HCT116 (cell line): Measurements from ENCODE around the gene GCAT.

ENCODE experiments used
- EZH2 ChIP-seq: fragments of 200-600 bp; sonication (generic); IDR thresholded peaks from 2 replicates; pipeline ENCODE4 v1.6.1; 2017; ENCODE audit warnings: antibody characterized with exemption, mixed run types
- EZH2phosphoT487 ChIP-seq: fragments of 200-600 bp; IDR thresholded peaks from 2 replicates; pipeline ENCODE4 v1.6.1; 2018; ENCODE audit warnings: antibody characterized with exemption, borderline replicate concordance
- POLR2A ChIP-seq: IDR thresholded peaks from 2 replicates; pipeline ENCODE4 v1.7.0; 2011; ENCODE audit warnings: borderline replicate concordance; ENCODE audit not compliant: insufficient read depth, insufficient read length; ENCODE audit errors: extremely low read depth
- POLR2AphosphoS5 ChIP-seq: IDR thresholded peaks from 2 replicates; pipeline ENCODE4 v1.6.1; 2011; ENCODE audit warnings: mild to moderate bottlenecking, low read depth, low read length, moderate library complexity
- RAD21 ChIP-seq: IDR thresholded peaks from 2 replicates; pipeline ENCODE4 v1.6.1; 2012; ENCODE audit warnings: low read depth, mild to moderate bottlenecking
- SIN3A ChIP-seq: IDR thresholded peaks from 2 replicates; pipeline ENCODE4 v1.6.1; 2012; ENCODE audit warnings: low read depth
- SP1 ChIP-seq: IDR thresholded peaks from 2 replicates; pipeline ENCODE4 v1.6.1; 2012; ENCODE audit warnings: low read depth
- YY1 ChIP-seq: IDR thresholded peaks from 2 replicates; pipeline ENCODE4 v1.6.1; 2011; ENCODE audit warnings: low read length, low read depth, moderate library complexity, mild to moderate bottlenecking; ENCODE audit not compliant: insufficient replicate concordance; ENCODE audit errors: extremely low read depth
- TF ChIP-seq, protein P1 (sequence below): IDR thresholded peaks from 2 replicates; pipeline ENCODE4 v1.6.1; 2012; ENCODE audit warnings: low read depth
- TF ChIP-seq, protein P2 (sequence below), 3 experiments: fragments of 200-600 bp in 1 of 3; sonication (generic) in 1 of 3; IDR thresholded peaks in 2 of 3; conservative IDR thresholded peaks in 1 of 3; 2 replicates each; pipeline ENCODE4 v1.5.1; 2012 to 2017; ENCODE audit warnings: low read depth in 2 of 3, low read length in 2 of 3, antibody characterized with exemption in 1 of 3, borderline replicate concordance in 1 of 3, control low read depth in 1 of 3, mild to moderate bottlenecking in 1 of 3, mixed read lengths in 1 of 3, mixed run types in 1 of 3, moderate library complexity in 1 of 3; ENCODE audit not compliant: insufficient read depth in 1 of 3
- TF ChIP-seq, protein P3 (sequence below): IDR thresholded peaks from 2 replicates; pipeline ENCODE4 v1.6.1; 2012

DNA sequence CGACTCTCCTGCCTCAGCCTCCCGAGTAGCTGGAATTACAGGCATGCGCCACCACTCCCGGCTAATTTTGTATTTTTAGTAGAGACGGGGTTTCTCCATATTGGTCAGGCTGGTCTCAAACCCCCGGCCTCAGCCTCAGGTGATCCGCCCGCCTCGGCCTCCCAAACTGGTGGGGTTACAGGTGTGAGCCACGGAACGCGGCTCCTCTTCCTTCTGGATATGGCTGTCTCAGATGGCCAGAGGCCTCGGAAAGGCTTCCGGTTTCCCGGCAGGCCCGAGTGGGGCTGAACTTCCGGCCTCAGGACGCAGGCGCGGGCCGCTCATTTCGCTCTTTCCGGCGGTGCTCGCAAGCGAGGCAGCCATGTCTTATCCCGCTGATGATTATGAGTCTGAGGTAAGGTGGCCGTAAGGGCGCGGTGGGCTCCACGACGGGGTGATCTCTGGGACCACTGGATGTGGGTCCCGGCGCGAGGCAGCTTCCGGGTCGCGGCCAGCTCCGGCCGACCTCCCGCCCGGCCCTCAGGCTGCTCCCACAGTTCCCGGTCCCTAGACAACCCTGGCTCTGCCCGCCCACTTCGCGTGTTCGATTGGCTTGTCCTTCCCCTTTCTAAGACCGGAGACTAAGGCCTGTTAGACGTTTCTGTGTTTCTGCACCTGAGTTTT lies 41.5 kb downstream of the GCAT start, which contains the start of gene EIF3L:
- TF ChIP-seq EZH2 (no peak), POLR2A (peak; percentile 65), YY1 (peak; percentile 93), POLR2AphosphoS5 (peak; percentile 96), SP1 (no peak), SIN3A (peak; percentile 72), RAD21 (no peak), EZH2phosphoT487 (no peak)
- TF ChIP-seq, protein P1, sequence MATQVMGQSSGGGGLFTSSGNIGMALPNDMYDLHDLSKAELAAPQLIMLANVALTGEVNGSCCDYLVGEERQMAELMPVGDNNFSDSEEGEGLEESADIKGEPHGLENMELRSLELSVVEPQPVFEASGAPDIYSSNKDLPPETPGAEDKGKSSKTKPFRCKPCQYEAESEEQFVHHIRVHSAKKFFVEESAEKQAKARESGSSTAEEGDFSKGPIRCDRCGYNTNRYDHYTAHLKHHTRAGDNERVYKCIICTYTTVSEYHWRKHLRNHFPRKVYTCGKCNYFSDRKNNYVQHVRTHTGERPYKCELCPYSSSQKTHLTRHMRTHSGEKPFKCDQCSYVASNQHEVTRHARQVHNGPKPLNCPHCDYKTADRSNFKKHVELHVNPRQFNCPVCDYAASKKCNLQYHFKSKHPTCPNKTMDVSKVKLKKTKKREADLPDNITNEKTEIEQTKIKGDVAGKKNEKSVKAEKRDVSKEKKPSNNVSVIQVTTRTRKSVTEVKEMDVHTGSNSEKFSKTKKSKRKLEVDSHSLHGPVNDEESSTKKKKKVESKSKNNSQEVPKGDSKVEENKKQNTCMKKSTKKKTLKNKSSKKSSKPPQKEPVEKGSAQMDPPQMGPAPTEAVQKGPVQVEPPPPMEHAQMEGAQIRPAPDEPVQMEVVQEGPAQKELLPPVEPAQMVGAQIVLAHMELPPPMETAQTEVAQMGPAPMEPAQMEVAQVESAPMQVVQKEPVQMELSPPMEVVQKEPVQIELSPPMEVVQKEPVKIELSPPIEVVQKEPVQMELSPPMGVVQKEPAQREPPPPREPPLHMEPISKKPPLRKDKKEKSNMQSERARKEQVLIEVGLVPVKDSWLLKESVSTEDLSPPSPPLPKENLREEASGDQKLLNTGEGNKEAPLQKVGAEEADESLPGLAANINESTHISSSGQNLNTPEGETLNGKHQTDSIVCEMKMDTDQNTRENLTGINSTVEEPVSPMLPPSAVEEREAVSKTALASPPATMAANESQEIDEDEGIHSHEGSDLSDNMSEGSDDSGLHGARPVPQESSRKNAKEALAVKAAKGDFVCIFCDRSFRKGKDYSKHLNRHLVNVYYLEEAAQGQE, result no peak
- TF ChIP-seq, protein P2, sequence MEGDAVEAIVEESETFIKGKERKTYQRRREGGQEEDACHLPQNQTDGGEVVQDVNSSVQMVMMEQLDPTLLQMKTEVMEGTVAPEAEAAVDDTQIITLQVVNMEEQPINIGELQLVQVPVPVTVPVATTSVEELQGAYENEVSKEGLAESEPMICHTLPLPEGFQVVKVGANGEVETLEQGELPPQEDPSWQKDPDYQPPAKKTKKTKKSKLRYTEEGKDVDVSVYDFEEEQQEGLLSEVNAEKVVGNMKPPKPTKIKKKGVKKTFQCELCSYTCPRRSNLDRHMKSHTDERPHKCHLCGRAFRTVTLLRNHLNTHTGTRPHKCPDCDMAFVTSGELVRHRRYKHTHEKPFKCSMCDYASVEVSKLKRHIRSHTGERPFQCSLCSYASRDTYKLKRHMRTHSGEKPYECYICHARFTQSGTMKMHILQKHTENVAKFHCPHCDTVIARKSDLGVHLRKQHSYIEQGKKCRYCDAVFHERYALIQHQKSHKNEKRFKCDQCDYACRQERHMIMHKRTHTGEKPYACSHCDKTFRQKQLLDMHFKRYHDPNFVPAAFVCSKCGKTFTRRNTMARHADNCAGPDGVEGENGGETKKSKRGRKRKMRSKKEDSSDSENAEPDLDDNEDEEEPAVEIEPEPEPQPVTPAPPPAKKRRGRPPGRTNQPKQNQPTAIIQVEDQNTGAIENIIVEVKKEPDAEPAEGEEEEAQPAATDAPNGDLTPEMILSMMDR (IDR thresholded peaks at IDR 0.05 in 2 of 3, conservative IDR thresholded peaks at IDR 0.05 in 1 of 3; ENCODE audit: borderline replicate concordance in 1 of 3, insufficient read depth in 1 of 3, low read depth in 2 of 3, low read length in 2 of 3), result no peak
- TF ChIP-seq, protein P3, sequence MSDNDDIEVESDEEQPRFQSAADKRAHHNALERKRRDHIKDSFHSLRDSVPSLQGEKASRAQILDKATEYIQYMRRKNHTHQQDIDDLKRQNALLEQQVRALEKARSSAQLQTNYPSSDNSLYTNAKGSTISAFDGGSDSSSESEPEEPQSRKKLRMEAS, result peak; percentile 79
